Subcutaneous adipose tissue (tissue), 4 donors: Measurements from ENCODE around the gene ZNF175. TPM values are rescaled to one million over a fixed set of nuclear protein-coding genes. Genes with fewer than 3 reads are reported as not detected.

Experiments used
- total RNA-seq, 4 donors: library from RNA; depleted of rRNA; stranded (reverse); fragments of >200 nt; gene quantifications; one replicate each; pipeline ENCODE4 v1.1.0, GENCODE V29; 2016
- TF ChIP-seq, protein P1 (sequence below): fragments of 450-650 bp; IDR thresholded peaks from one replicate; pipeline ENCODE4 v1.5.1; 2016; ENCODE audit warnings: low read depth, mild to moderate bottlenecking, control low read depth, antibody characterized with exemption, moderate library complexity

Gene ZNF175
- total RNA-seq, 4 donors from 2014 or later, result 5.3 to 10.1 (median 7.1) TPM

- TF ChIP-seq, protein P1, sequence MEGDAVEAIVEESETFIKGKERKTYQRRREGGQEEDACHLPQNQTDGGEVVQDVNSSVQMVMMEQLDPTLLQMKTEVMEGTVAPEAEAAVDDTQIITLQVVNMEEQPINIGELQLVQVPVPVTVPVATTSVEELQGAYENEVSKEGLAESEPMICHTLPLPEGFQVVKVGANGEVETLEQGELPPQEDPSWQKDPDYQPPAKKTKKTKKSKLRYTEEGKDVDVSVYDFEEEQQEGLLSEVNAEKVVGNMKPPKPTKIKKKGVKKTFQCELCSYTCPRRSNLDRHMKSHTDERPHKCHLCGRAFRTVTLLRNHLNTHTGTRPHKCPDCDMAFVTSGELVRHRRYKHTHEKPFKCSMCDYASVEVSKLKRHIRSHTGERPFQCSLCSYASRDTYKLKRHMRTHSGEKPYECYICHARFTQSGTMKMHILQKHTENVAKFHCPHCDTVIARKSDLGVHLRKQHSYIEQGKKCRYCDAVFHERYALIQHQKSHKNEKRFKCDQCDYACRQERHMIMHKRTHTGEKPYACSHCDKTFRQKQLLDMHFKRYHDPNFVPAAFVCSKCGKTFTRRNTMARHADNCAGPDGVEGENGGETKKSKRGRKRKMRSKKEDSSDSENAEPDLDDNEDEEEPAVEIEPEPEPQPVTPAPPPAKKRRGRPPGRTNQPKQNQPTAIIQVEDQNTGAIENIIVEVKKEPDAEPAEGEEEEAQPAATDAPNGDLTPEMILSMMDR, result no peak
Observed at GRCh38 chr19:51592521-51592920, 21.4 kb downstream of the ZNF175 start.

DNA sequence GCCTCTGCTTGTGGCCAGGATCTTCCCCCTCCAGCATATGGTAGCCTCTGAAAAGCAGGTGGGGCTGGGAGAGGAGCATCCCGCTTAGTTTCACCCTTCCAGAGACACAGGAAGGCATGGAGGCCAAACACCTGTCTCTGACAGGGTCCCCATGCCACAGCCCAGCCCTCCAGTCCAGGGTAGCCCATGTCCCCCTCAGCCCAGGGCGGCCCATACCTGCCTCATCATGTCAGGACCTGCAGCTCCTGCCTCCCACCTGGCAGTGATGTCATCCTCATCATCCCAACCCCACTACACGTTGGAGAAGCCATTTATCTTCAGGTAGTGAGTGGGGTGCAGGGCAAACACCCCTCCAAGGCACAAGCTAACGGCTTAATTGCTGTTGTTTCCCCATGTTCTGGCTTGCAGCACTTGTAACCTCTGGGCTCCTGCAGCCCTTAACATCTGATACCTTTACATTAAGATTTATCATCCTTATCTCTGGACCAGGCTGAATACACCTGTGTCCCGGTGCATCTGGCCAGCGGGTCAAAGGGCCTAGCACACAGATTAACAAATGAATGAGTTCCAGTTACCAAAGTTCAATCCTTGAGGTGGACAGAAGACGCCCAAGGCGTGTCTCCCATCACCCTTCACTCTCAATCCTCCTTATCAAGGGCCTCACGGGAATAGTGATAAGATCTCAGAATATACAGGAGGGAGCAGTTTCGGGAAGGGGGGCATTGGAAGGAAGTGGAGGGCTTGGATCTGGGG, 22.2 kb downstream of the ZNF175 start:
- TF ChIP-seq, protein P1, result no peak

DNA sequence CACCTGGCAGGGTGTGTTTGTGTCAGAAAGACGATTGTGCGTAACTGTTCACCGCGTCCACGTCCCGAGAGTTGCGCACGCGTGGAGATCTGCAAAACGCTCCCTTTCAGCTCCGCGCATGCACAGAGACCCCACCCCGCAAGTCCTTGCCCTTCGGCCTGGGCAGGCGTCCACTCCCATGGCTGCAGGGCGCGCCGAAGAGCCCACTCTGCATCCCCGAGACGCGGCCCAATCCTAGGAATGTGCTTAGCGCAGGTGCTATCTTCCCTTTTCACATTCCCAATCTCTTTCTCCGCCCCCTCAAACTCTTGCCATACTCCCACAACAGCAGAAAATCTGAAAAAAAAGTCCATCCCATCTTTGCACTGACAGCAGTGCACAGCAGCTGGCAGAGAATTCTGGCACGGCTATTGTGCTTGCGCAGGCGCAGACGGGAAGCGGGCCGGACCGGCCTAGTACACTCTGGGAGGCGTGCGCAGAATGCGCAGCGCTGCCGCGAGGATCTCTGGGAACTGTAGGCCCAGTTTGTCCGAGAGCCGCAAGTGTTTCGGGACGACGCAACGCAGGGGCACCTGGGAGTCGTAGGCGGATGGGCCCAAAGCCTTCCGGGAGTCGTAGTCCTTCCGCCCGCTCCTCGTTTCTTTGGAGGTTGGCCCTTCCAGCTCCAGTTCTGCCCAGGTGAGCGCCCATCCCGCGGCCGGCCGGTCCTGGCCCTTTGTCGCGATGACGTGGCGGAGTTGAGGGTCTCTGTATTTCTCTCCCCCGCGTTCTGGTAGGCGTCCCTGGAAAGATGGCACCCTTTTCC, 23.1 kb downstream of the ZNF175 start:
- TF ChIP-seq, protein P1, result no peak

DNA sequence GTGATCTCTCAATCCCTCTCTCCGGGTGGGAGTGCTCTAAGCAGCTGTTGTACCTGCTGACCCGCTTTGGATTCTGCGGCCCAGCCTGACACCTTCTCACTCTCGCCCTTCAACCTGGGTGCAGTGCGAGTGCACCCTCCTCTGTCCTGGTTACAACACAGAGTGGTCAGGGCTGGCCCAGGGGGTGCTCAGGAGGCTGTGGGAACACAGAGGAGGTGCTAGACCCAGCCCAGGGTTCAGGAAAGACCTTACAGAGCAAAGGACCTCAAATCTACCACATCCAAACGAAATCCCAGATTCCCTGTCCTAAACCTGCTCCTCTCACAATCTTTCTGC, 23.7 kb downstream of the ZNF175 start:
- TF ChIP-seq, protein P1, result no peak

DNA sequence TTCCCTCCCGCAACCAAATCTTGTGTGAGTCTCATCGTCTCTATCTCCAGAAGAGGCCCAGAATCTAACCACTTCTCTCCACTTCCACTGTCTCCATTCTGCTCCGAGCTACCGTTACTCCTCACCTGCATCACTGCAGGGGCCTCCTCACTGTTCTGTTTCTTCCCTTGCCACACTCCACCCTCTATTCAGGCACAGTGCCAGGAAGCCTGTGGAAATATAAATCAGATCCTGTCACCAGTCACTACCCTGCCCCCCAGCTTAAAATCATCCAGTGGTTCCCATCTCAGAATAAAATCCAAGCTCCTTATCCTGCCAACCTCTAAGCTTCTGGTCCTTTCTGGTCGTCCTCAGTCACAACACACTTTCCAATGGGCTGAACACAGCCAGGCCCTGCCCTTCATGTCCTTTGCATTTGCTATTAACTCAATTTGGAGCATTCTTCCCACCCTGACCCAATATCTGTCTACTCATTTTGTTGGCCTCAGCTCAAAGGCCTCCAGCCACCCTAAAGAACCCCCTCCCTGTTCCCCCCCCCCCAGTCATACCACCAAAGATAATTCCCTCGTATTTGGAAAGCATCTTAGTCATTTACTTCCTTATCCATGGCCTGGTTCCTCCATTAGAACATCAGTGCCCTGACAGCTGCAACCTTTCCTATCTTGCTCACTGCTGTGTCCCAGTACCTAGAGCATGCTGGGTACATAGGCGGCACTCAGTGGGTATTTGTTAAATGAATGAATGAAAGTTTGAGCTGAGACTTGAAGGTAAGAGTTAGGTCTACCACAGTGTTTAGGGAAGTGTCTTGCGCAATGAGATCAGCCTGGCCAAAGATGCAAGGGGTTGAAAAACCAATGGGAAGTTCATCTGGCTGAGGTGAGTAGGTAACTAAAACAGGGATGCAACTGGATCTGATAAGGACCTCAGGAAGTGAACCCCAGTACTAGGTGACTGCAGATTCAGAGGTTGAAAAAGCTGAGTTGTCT, 24.4 kb downstream of the ZNF175 start:
- TF ChIP-seq, protein P1, result no peak

- TF ChIP-seq, protein P1, result no peak
Observed at GRCh38 chr19:51598159-51598915, 27.3 kb downstream of the ZNF175 start.
